HT-29 (cell line): ENCODE data around the gene RYK. TPM values are rescaled to one million over a fixed set of nuclear protein-coding genes. Genes with fewer than 3 reads are reported as not detected.
"Not testable (repeated sequence)": the region's sequence is repeated elsewhere in the genome, so short reads cannot be mapped to it uniquely, and the experiment has no call there.

Experiments
- DNase-seq: peaks from one replicate; pipeline ENCODE4 v3.0.0-alpha.2; 2015; ENCODE audit warnings: low spot score
- total RNA-seq: library from RNA; depleted of rRNA; stranded (reverse); fragments of >200 nt; shearing (Covaris generic); gene quantifications from 2 replicates; pipeline ENCODE4 v1.2.3, GENCODE V29; 2014

RYK gene
- total RNA-seq, 1 experiment from 2014 or later = 56.3 TPM

DNA sequence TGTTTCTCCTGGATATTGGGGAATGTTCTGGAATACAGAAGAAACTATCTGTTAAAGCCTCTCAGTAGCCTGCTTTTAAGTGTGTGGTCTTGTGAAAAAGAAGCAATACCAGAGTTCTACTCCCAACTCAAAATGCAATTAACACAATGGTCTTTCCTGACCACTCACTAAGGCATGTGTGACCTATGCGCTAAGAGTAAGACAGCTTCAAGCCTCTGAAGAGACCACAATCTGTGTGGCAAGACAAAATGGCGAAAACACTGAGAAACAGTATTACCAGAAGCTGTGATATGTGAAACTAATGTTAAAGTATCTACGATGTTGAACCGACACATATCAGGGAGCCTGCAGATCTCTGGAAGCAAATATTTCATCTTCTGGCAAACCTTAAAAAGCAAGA, 33.8 kb downstream of the RYK start:
- DNase-seq = no peak

DNA sequence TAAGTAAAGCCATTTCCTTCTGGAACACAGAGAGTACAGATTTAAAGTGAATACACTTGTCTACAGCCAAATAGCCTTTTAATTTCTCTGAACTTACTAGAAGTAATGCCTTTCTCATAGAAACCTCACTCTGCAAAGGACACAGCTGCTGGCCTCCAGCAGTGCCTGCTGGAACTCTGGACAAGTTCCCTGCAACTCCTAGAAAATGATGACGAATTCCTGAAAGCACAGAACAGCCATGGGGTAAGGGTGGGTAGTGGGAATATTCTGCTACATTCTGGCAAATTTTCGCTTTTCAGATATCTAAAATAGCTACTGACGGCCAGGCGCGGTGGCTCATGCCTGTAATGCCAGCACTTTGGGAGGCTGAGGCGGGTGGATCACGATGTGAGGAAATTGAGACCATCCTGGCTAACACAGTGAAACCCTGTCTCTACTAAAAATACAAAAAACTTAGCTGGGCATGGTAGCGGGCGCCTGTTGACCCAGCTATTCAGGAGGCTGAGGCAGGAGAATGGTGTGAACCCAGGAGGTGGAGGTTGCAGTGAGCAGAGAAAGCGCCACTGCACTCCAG, 34.4 kb downstream of the RYK start:
- DNase-seq = no peak

DNA sequence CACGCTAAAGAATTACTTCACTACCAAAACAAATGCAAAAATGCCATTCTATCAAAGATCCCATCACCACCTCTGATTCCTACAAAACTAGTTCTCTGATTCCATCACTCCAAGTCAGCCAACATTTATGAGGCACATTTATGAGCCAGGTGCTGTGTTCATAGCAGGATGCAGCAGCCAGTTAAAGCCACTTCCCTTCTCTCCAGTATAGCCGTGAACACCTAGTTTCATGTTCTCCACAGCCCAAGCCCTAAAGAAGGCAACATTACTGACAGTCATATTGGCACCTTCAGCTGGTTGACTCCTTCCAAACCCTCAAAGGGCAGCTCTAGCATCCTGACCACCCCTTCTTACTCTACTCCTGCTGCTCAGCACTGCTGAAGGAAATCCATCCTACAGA, 36.4 kb downstream of the RYK start:
- no peak for DNase-seq

DNA sequence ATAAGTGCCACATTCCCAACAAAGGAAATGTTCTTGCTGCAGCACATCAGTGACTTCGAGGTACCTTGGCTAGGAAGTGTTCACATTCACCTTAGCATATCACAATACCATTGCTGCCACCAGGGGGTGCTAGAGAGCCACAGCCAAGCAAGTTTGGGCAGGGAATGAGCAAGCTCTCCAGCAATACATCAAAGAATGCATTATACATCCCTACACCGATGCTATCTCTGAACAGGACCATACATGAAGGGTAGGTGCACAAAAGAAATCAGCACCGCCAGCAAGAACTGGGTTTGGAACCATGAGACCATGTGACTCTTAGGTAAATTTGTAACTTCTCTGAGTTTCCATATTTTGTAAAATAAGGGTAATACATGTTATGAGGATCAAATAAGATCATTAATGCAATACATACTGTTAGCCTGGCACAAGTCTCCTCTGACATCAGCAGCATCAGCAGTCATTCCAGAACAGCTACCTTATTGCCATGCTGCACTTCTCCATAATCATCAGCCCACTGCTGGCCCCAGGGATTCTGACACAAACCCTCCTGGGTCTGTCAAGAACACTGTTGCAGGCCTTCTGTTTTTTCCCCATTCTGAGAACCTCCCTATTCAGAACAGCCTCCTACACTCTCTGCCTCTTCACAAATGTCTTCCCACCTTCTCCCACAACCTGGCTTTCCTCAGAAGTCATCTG, 37.5 kb downstream of the RYK start:
- peak; percentile 89 for DNase-seq

DNA sequence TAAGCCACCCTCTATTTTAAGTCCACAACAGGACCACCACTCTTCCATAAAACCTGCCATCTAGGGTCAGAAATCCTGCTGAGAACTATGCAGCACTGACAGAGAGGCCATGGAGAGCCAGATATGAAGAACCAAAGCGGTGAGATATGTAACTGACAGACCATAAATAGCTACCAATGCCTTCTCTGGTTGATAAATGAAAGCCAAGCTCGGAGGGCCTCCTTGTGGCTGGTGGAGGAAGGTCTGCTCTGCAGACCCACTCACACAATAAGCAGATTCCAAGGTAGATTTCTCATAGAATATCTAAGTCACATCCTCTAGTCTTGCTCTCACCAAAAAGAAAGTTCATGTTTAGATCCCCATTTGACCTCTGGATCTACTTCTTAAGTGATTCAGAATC, 38.9 kb downstream of the RYK start:
- DNase-seq = peak; percentile 65

DNA sequence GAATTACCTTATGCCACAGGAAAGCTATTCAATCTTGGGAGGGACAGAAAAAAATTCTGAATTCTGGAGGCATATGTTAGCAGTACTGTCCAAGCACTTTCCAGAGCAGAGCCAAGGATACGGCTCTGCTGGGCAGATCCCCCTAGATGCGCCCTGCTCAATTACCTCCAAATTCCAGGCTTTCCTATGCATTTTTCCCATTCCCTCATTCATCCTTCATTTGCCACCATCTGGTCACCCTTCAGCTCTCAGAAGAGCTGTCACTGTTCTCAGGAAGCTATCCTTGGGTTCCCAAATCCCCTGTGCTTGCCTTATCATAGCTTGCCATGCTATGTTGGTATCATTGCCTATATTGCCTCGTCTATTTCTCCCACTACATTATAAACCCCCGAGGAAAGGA, 45.2 kb downstream of the RYK start:
- no peak for DNase-seq

DNA sequence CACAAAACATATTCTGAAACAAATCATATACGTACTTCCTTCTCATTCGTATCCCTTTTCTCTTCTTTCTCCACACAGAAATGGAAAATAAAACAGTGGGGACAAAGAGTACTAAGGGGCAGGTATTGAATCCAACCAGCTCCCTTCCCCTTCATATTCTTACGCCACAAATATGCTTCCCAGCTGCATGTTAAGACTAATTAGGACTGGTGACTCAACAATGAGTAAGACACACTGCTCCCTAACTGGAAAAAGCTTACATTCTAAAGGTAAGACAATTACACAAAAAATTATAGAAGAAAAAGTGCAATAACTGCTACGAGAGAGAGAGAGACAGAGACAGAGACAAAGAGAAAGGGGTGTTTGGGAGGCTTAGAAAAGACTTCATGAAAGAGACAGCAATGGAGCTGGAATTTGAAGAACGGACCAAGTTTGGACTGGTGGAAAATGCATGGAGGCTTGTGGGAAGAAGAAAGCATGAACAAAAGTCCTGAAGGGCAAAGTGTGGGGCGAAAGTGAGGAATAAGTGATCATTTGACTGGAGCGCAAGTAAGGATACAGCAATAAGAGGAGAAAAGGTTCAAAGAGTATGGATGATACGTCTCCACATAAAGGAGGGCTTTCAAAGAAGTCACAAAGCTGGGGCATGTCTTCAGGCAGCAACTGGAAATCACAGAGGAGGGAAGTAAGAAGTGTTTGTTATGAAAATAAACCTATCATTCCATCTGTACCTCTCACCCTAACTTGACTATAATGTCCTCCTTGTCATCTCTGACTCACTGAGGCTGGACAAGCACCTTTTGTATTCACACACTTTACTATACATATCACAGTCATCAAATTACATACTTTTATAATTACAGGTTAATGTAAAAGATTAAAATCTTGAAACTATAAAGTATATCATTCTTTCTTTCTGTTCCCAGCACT, 49.2 kb downstream of the RYK start:
- DNase-seq = no peak

DNA sequence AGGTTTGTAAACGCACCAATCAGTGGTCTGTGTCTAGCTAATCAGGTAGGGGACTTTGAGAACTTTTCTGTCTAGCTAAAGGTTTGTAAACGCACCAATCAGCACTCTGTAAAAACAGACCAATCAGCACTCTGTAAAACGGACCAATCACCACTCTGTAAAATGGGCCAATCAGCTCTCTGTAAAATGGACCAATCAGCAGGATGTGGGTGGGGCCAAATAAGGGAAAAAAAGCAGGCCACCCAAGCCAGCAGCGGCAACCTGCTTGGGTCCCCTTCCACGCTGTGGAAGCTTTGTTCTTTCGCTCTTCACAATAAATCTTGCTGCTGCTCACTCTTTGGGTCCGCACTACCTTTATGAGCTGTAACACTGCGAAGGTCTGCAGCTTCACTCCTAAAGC, 50.8 kb downstream of the RYK start:
- DNase-seq = not testable (repeated sequence)

DNA sequence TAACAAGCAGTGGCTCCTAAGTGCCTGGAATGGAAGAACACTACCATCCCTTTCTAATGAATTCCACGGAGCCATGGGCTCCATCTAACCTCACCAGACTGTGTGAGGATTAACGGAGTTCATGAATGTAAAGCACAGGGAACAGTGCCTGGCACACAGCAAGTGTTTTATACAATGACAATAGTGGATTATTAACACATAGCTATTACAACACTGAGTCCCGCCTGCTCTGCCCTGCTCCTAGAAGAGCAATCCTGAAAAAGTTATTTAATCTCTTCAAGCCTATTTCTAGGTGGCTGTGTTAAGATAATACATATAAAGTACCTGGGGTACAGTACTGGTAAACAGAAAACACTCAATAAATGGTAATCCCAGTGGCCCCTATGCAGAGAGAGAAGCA, 51.4 kb downstream of the RYK start:
- DNase-seq = no peak

DNA sequence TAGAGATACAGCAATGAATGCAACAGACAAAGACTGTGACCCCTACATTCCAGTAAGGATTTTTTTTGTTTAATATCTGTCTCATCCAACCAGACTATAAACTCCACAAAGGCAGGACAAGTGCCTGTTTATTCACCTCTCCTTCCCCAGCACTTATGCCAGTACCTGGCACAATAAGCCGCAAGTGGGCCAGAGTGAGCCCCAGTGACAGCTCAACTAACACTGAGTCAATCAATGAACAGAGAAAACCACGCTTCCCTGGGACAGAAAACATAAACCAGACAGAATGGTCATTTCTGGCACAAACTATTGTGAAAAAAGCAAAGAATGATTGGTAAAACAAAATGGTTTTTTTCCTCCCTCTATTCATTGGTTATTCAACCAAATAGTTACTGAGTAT, 52.2 kb downstream of the RYK start:
- DNase-seq = no peak

DNA sequence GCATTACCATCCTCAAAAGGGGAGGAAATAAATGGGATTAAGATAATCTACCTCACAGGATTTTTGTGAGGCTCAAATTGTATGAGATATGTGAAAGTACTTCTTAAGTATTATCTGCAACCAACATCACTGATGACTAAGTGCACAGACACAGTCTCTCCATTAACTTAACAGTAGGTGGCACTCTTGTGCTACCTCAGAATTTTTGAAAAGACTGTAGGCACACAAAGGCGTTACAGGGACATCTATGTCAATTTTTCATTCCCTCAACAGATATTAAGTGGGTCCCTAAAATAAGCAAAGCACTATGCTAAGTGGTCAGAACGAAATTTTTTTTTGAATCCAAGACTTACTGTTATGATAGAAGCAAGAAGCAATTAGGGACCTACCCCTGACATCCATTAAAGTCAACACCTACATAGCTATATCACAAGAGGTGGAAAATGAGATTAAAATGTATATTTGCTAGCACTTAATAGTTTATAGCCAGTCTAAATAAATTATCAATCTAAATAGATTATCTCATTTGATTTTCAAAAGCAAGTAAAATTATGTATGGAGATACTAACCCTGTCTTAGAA, 52.9 kb downstream of the RYK start:
- peak; percentile 74 for DNase-seq

DNA sequence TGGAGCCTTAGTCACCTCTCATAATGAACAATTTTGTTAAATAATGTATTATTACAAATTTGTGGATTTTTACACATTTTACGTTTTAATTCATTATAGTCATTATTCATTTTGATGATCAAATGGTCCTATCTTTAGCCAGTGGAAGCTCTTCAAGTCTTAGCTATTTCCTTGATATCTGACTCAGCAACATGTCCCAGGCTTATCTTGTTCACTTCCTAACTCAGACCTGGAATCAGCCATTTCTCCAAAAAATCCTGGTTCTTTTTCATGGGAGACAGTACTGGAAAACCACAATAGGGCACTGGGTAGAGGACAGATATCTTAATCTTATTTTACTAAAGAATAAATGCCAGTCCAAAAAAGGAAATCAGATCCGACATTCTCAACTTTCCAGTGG, 56.4 kb downstream of the RYK start:
- no peak for DNase-seq

DNA sequence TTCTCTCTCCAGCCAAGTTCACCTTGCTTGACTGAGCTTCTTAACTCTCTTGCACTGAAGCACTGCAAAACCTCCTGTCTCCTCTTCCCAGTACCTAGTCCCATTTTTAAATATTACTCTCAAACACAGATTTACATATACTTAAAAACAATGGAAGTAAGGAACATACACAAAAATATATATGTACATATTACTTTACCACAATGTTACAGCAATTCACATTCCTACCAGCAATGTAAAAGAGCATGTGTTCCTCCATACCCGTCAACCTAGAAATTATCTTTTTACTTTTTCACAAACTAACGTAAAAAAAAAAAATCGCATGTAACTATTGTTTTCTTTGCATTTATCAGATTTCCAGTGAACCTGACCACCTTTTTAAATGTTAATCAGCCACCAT, 60.4 kb downstream of the RYK start:
- no peak for DNase-seq

DNA sequence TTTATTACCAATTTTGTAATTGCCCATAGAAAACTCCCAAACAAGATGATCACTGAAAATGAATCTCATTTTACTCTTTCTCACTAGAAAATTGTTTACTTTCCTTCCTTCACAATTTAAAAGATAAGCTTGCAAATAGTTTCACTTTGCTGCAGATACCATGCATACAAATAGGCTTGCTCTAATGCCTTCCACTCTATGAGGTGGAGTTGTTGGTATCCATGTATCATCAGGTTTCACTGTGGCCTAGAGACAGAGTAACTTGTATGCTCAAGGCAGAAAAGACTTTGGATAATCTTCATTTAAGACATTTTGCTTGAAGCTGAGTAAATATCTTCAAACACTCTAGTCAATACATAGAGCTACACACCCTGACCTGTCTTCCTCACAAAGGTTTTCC, 60.8 kb downstream of the RYK start:
- DNase-seq = no peak

DNA sequence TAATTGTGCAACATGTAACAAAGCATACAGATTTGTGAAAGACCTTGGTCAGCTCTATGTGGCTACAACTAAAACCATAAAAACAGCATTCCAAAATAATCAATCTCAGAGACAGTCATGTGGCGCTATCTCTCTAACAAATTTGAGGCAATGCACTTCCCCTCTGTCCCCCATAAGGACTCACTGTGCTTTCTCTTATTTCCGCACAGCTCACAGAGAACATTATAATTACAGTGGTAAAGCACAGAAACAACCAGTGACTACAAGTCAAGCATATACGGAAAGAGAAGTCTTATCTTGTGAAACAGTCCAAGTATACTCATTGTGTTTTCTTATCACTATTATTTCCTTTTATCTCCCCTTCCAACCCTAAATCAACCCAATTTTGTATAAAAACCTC, 64.3 kb downstream of the RYK start:
- no peak for DNase-seq

DNA sequence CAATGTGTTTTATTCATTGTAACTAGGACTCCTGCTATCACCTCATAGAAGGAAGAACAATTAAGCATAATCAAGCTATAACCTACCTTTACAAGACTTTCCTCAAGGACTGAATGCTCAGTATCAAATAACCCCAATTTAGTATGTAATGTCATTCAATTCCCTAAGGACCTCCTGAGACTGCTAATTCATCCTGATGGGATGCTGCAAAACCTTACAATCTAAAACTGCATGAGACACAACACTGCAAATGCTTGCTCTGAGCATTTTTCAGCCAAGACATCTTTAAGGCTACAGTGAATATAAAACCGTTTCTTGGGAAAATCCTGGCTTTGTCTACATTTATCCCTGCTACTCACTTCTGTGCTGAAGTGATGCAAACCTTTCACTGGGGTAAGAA, 69.9 kb downstream of the RYK start:
- DNase-seq = no peak

DNA sequence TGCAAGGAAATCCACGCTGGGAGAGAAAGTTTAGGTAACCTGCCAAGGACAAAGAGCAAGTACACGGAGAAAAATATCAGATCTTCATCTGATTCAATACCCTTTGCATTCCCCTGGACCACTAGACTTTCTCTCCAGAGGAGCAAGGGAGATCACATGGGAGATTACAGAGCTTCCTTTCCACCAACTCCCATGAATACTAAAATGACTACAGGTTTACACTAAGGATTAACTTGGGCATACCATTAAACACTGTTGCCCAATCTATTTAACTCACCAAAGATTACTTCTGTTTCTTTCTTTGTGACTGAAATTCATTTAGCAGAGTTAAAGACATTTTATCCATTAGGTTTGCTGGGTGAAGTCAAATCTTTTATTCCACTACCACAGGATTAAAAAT, 71.2 kb downstream of the RYK start:
- no peak for DNase-seq

DNA sequence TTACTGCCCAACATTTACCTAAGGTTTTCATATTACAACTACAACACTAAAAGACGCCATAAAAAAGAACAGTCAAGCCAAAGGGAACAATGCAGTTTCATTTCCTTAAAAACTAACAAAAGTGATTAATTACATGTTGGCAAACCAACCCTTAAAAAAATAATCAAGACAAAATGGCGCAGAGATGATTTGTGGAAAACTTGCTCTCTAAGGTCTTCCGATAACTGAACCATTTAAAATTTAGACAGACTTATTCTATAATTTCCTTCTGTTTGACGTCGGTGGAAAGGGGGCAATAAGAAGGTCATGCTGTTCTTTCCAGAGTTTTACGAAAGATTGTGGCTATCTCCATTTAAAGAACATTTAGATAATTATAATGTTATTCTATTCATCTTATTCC, 87.6 kb downstream of the RYK start:
- DNase-seq = no peak

DNA sequence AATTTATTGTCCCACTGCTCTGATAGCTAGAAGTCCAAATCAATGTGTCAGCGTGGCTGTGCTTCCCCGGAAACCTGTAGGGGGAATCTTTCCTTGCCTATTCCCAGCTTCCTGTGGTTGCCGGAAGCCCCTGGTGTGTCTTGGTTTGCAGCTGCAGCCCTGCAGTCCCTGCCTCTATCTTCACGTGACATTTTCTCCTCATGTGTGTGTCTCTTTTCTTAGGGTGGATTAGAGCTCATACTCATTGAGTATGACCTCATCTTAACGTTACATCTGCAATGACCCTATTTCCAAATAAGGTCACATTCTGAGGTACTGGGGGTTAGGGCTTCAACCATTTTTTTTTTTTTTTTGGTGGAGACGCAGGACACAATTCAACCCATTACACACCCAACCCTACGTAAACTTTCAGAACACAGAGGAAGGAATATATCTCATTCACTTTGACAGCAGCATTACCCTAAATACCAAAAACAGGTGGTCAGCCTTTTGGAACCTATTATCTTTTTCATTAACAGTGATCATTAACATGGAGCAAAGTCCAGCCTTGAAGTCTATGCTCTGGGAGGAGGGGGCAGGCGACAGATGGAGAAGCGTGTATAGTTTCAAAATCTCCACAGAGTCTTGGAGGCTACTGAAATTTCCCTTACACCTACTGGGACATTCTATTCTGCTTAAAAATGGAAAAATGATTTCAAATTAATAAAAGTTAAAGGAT, 88.6 kb downstream of the RYK start:
- no peak for DNase-seq

DNA sequence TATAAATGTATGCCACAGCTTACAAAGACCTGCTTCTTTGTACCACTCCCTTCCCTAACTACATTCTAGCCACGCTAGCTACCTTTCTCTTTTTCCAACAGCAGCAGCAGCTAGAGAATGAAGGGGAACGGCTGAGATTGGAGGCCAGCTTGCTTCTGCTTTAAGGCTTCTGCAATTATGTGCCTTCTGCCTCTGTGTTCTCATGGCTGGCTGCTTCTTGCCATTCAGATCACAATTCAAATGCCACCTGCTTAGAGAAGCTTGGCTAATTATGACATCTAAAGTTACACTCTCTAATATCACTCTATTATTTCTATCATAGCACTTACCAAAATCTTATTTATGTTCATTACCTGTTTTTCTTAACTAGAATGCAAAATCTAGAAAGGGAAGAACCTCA, 95.2 kb downstream of the RYK start:
- no peak for DNase-seq

DNA sequence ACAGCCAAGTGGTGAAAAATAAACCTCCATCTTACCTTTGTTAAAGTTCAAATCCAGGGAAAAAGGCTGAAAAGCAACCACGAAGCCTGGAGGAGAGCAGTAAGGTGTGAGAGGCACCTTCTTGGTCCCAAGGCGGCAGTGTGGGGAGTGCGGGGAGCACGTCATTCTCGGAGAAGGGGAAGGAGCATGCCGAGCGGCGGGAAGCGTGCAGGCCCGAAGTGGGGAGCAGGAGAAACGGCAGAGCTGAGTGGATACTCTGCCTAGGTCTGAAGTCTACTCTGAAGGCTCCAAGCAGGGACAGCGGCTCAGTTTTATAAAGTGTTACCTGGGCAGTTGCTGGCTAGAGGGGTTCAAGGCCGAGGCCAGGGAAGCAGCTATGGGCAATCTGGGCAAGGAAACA, 96.9 kb downstream of the RYK start:
- no peak for DNase-seq

DNA sequence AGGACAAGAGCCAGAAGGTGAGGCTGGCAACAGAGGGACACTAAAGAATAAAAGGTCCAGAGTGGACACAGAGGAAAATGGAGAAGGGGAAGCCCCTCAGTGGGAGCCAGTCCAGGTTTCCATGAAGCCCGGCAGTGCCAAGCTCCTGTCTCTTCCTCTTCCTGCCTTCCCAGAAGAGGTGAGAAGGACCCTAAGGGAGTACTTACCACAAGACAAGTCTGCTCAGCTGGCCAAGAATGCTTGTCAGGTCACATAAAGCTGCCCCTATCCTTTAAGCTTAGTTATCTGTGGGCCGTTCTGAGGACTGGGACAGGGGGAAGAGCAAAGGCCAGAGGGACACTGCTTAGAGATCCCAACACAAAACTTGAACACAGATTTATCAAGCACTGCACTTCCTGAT, 100.2 kb downstream of the RYK start:
- DNase-seq = no peak
